ENCODE data around the gene SYT6.

DNA sequence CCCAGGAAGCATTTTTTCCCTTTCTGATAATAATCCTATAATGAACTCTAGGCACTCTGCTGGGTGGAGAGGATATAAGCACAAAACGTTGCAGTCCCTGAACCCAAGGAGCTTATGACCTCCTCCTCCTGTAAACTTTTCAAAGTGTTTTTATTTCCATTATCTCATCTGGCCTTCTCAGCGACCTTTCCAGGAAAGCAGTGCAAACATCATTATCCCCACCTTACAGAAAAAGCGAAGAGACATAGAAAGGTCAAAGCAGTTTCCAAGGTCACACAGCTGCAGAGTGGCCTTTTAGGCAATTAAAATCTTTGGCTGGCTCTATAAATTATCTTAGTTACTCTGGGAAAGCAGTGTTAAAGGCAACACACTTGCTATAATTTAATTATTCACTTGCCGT is 110.6 kb downstream of the SYT6 start:
- TF ChIP-seq, protein P1, sequence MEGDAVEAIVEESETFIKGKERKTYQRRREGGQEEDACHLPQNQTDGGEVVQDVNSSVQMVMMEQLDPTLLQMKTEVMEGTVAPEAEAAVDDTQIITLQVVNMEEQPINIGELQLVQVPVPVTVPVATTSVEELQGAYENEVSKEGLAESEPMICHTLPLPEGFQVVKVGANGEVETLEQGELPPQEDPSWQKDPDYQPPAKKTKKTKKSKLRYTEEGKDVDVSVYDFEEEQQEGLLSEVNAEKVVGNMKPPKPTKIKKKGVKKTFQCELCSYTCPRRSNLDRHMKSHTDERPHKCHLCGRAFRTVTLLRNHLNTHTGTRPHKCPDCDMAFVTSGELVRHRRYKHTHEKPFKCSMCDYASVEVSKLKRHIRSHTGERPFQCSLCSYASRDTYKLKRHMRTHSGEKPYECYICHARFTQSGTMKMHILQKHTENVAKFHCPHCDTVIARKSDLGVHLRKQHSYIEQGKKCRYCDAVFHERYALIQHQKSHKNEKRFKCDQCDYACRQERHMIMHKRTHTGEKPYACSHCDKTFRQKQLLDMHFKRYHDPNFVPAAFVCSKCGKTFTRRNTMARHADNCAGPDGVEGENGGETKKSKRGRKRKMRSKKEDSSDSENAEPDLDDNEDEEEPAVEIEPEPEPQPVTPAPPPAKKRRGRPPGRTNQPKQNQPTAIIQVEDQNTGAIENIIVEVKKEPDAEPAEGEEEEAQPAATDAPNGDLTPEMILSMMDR (IDR thresholded peaks at IDR 0.05; ENCODE audit: insufficient read depth, low read length, poor library complexity, severe bottlenecking): no peak
- TF ChIP-seq EZH2phosphoT487 (conservative IDR thresholded peaks at IDR 0.05; ENCODE audit: low read length): no peak

All from SU-DHL-6 (cell line).